ENCODE measurements around the gene PAGE3. TPM values are rescaled to one million over a fixed set of nuclear protein-coding genes. Genes with fewer than 3 reads are reported as not detected.

Gene PAGE3, protein sequence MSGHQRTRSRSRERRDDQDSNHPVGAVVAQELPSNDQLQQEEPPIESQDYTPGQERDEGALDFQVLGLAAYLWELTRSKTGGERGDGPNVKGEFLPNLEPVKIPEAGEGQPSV
- polyA plus RNA-seq (2013, experiment 1 of 2; ENCODE audit: insufficient read length) = not detected
- polyA plus RNA-seq (2013, experiment 2 of 2; ENCODE audit: insufficient read length) = not detected

DNA sequence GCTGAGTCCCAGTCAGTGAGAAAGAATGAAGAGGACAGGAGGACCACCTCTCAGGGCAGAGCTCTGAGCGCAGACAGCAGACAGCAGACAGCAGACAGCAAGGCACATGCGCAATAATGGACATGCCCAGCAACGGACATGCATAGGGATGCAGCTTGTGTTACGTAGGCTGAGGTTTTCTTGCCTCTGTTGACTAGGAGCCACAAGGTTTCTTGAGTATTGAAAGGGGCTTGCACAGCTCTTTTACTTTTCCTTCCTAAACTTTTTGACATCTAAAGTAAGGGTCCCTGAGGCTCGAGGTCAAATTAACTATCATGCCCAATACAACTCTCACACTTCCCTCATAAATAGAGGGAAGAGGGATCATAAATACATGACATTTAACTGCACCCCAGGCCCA, at the start of gene PAGE3:
PAGE3 (minus strand) TSS at position 101 of the 400 bp plus-strand sequence. CDS start 1,013 bp downstream, outside the sequence.
- DNase-seq = no peak

DNA sequence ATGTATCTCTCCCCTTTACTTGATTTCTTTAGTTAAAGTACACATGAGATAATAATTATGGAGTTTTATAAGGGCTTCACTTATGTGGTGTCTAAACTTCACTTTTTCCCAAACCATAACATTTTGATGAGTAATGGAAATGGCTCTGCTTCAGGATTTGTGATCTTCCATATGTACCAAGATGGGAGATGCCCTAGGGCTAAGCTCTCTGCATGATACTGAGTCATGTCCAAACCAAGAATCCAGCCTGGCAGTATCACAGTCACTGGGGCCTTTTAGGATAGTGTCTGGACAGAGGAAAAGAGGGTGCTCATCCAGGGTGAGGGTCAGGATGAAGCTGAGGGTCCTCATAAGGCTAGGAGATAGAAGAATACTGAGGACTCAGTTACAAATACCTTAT, 47.9 kb upstream of the PAGE3 start:
- DNase-seq = no peak

DNA sequence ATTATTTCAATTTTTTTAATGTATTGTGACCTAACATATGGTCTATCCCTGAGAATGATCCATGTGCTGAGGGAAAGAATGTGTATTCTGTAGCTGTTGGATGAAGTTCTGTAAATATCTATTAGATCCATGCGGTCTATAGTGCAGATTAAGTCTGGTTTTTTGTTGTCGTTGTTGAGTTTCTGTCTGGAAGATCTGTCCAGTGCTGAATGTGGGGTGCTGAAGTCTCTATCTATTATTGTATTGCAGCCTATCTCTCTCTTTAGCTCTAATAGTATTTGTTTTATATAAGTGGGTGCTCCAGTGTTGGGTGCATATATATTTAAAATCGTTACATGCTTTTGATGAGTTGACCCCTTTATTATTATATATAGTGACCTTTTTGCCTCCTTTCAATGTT, 26.2 kb upstream of the PAGE3 start:
- DNase-seq = no peak

DNA sequence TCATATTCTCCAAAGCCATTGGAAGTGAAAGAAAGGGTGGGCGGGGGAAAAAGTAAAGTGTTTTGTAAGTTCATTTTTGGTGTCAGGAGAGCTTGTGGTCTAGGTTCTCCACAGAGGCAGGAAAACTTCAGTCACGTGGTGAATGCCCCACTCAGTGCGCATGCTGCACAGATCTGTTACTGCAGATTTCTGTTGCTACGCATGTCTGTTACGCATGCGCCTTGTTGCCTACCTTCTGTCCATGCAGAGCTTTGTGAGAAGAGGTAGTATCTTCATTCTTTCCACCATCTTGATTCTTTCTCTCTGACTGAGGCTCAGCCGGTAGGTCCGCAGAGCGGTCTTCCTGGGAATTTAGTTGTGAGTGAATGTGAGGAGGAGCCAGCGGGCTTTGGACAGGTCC, 15.1 kb upstream of the PAGE3 start:
- no peak for DNase-seq

DNA sequence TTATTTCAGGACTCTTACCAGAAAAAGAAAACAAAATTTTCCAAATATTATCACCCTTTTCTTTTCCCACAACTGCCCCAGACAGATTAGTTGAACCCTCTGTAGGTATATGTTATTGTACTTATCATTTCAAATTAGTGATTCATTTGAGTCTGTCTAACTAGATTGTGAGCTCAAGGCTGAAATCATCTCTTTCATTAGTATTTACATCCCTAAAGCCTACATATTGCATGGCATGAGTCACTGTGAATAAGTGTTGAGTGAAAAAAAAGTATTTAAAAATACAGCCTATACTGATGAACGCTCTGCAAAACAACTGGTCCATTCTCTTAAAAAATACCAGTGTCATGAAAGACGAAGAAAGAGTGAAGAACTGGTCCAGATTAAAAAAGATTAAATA, 3.9 kb downstream of the PAGE3 start:
- DNase-seq = no peak

DNA sequence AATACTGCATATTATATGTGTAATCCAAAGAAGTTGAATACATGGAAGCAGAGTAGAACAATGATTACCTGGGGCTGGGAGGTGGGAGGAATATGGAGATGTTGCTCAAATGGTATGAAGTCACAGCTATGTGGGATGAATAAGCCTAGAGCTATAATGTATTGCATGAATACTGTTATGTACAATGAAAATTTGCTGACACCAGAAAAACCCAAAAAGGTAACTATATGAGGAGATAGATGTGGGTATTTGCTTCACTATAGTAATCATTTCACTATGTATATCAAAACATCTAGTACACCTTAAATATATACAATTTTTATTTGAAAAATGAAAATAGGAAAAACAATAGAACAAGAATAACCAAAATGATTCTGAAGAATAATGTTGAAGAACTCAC, 11.2 kb downstream of the PAGE3 start:
- no peak for DNase-seq

DNA sequence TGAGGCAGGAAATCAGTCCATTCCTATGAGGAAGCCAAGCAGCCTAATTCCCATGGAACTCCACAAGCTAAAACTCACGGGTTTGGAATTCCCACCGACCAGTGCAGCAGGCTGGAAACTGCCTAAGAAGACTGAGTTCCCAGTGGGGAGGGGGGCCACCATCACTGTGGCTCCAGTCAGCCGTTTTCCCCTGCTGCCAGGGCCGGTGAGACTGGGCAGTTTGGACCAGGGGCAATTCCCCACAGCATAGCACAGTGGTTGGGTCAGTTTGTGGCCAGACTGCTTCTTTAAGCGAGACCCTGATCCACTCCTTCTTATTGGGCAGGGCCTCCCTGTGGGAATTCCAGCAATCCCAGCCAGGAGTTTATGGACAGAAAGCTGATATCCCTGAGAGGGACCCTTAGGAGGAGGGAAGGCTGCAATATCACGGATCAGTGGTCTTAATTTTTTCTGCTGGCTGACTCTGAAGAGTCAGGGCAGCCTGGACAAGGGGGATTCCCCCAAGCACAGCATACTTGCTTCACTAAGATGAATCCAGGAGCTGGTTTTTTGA, 23.9 kb downstream of the PAGE3 start:
- DNase-seq = no peak

DNA sequence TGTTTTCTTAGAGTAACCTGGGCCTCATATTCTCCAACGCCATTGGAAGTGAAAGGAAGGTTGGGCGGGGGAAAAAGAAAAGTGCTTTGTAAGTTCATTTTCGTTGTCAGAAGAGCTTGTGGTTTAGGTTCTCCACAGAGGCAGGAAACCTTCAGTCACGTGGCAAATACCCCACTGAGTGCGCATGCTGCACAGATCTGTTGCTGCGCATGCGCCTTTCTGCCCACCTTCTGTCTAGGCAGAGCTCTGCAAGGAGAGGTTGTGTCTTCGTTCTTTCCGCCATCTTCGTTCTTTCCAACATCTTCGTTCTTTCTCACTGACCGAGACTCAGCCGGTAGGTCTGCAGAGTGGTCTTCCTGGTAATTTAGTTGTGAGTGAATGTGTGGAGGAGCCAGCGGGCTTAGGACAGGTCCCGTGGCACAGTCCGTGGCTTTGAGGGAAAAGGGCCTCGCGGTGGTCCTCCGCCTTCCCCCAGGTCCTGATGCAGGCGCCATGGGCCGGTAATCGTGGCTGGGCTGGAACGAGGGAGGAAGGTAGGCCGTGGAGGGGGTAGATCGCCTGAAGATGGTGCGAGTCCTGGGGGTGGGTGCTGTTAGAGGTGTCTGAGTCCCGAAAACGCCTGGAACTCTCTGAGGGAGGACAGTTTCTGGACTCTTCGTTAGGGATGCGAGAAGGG, 44.5 kb downstream of the PAGE3 start, which contains the start of gene PAGE5:
PAGE5 (plus strand) TSS at position 228 of the 676 bp plus-strand sequence. CDS start 1,037 bp downstream, outside the sequence.
- DNase-seq = no peak

DNA sequence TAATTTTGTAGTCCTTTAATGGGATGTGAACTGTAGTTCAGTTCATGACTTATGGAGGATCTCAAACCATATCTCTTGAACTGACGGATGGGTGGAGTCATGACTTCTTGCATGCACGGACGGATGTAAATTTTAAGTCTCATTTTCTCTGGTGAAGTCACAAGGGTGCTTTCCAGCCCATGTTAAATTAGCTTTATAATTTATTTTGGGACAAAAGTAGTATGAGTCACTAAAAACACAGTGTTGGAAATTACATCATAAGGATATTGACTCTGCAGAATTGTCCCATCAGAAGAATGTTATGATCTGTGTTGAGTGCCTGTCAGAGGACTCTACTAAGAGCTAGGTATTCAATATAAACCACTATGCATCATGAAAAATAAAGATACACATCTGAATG, 51.3 kb downstream of the PAGE3 start:
- no peak for DNase-seq

DNA sequence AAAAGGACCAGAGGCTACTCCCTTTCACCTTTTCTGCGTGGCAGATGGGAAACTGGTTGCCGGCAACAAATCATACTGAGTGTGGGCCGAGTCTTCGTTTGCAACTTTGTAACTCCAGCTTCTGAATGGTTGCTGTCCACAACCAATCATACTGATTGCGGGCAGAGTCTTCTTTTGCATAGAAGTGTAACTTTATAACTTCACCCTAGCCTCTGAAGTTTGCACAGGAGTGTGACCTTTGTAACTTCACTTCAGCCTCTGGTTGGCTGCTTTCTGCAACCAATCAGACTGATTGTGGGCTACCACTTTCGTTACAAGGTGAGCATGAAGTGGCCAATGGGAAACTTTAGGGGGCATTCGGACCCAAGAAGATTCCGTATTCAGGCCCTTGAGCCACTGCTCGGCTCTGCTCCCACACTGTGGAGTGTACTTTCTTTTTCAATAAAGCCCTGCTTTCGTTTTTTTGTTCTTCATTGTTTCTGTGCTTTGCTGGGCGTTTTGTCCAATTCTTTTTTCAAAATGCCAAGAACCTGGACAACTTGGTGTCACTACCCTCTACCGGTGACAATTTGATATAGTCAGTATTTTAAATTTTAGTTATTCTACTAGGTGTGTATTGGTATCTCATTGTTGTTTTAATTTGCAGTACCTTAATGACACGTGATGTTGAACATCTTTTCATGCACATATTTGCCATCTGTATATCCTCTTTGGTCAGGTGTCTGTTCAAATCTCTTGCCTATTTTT, 53.6 kb downstream of the PAGE3 start:
- DNase-seq = no peak
